Neural cell (in vitro differentiated cells): Measurements from ENCODE around the gene CEP85L. TPM values are rescaled to one million over a fixed set of nuclear protein-coding genes. Genes with fewer than 3 reads are reported as not detected.

Experiments used
- H2AFZ ChIP-seq: fragments of 200-600, 300-800 bp; sonication (generic), shearing (Covaris generic); 2 replicates; pipeline ENCODE4 v1.6.0; 2014; ENCODE audit warnings: low read depth, mild to moderate bottlenecking, antibody characterized with exemption, low read length, moderate library complexity
- H3F3A ChIP-seq: fragments of 200-600 bp; shearing (Covaris generic); 2 replicates; pipeline ENCODE4 v1.6.1; 2016; ENCODE audit warnings: mild to moderate bottlenecking, moderate library complexity, mixed read lengths, antibody characterized with exemption, low read length; ENCODE audit not compliant: insufficient read depth, poor library complexity, severe bottlenecking
- H3K27ac ChIP-seq: fragments of 200-600, 300-800 bp; sonication (generic), shearing (Covaris generic); 2 replicates; pipeline ENCODE4 v1.5.1; 2014; ENCODE audit warnings: mild to moderate bottlenecking, low read length, moderate library complexity
- H3K27me3 ChIP-seq: fragments of 300-800, 200-600 bp; sonication (generic), shearing (Covaris generic); 2 replicates; pipeline ENCODE4 v1.6.0; 2014; ENCODE audit warnings: mild to moderate bottlenecking, low read depth, low read length, moderate library complexity; ENCODE audit not compliant: insufficient read depth
- H3K36me3 ChIP-seq: fragments of 300-800, 200-600 bp; sonication (generic), shearing (Covaris generic); 2 replicates; pipeline ENCODE4 v1.5.1; 2014; ENCODE audit warnings: mild to moderate bottlenecking, antibody characterized with exemption, low read length, moderate library complexity; ENCODE audit not compliant: insufficient read depth
- H3K4me2 ChIP-seq: fragments of 300-800, 200-600 bp; sonication (generic), shearing (Covaris generic); 2 replicates; pipeline ENCODE4 v1.6.0; 2014; ENCODE audit warnings: mild to moderate bottlenecking, low read length
- H3K4me3 ChIP-seq: fragments of 300-800, 200-600 bp; sonication (generic), shearing (Covaris generic); 2 replicates; pipeline ENCODE4 v1.5.1; 2014; ENCODE audit warnings: mild to moderate bottlenecking, low read length, moderate library complexity
- H3K79me2 ChIP-seq: fragments of 200-600 bp; shearing (Covaris generic); replicated peaks from 2 replicates; pipeline ENCODE4 v1.6.0; 2014; ENCODE audit warnings: mild to moderate bottlenecking, low read length, moderate library complexity; ENCODE audit not compliant: insufficient read depth
- H3K9ac ChIP-seq: fragments of 300-800, 200-600 bp; sonication (generic), shearing (Covaris generic); 2 replicates; pipeline ENCODE4 v1.6.1; 2016; ENCODE audit warnings: mild to moderate bottlenecking, low read length, mixed read lengths
- H3K9me2 ChIP-seq: fragments of 200-600 bp; shearing (Covaris generic); 2 replicates; pipeline ENCODE4 v1.6.1; 2016; ENCODE audit warnings: mild to moderate bottlenecking, low read length, mixed read lengths; ENCODE audit not compliant: insufficient read depth
- H3K9me3 ChIP-seq: fragments of 200-600, 300-800 bp; sonication (generic), shearing (Covaris generic); 2 replicates; pipeline ENCODE4 v1.6.1; 2016; ENCODE audit warnings: mild to moderate bottlenecking, mixed run types, low read length, moderate library complexity, mixed read lengths
- H4K20me1 ChIP-seq: fragments of 200-600 bp; shearing (Covaris generic); 2 replicates; pipeline ENCODE4 v1.6.1; 2016; ENCODE audit warnings: mild to moderate bottlenecking, mixed run types; ENCODE audit not compliant: insufficient read depth
- EP300 ChIP-seq: fragments of 450-650 bp; conservative IDR thresholded peaks from 2 replicates; pipeline ENCODE4 v1.6.1; 2014; ENCODE audit warnings: antibody characterized with exemption, mild to moderate bottlenecking, moderate library complexity; ENCODE audit not compliant: poor library complexity, severe bottlenecking
- EZH2 ChIP-seq: fragments of 200-600, 300-800 bp; shearing (Covaris generic), sonication (generic); IDR thresholded peaks from 2 replicates; pipeline ENCODE4 v1.6.1; 2014; ENCODE audit warnings: antibody characterized with exemption, low read length, borderline replicate concordance, mild to moderate bottlenecking; ENCODE audit not compliant: insufficient read depth, poor library complexity, severe bottlenecking
- MXI1 ChIP-seq: fragments of 450-650 bp; conservative IDR thresholded peaks from 2 replicates; pipeline ENCODE4 v1.6.1; 2014; ENCODE audit warnings: antibody characterized with exemption, mild to moderate bottlenecking; ENCODE audit not compliant: poor library complexity, severe bottlenecking
- POLR2AphosphoS5 ChIP-seq: IDR thresholded peaks from 2 replicates; pipeline ENCODE4 v1.6.1; 2012
- RAD21 ChIP-seq: fragments of 450-650 bp; conservative IDR thresholded peaks from 2 replicates; pipeline ENCODE4 v1.6.1; 2014; ENCODE audit warnings: antibody characterized with exemption, mild to moderate bottlenecking, moderate library complexity
- SMC3 ChIP-seq: fragments of 450-650 bp; conservative IDR thresholded peaks from 2 replicates; pipeline ENCODE4 v1.6.1; 2014; ENCODE audit warnings: antibody characterized with exemption, mild to moderate bottlenecking, moderate library complexity; ENCODE audit not compliant: poor library complexity
- TAF1 ChIP-seq: IDR thresholded peaks from 2 replicates; pipeline ENCODE4 v1.6.1; 2012; ENCODE audit warnings: low read depth
- polyA plus RNA-seq: library from polyadenylated mRNA; depleted of rRNA; stranded (reverse); fragments of >200 nt; gene quantifications from 2 replicates; pipeline ENCODE4 v1.2.3, GENCODE V29; 2014
- TF ChIP-seq, protein P1 (sequence below): IDR thresholded peaks from 2 replicates; pipeline ENCODE4 v1.6.1; 2012; ENCODE audit warnings: borderline replicate concordance
- TF ChIP-seq, protein P2 (sequence below): fragments of 450-650 bp; IDR thresholded peaks from 2 replicates; pipeline ENCODE4 v1.5.1; 2014; ENCODE audit warnings: antibody characterized with exemption, mild to moderate bottlenecking, moderate library complexity; ENCODE audit not compliant: poor library complexity, severe bottlenecking

The CEP85L gene
- polyA plus RNA-seq, 1 donor from 2014 or later = 17.0 TPM

DNA sequence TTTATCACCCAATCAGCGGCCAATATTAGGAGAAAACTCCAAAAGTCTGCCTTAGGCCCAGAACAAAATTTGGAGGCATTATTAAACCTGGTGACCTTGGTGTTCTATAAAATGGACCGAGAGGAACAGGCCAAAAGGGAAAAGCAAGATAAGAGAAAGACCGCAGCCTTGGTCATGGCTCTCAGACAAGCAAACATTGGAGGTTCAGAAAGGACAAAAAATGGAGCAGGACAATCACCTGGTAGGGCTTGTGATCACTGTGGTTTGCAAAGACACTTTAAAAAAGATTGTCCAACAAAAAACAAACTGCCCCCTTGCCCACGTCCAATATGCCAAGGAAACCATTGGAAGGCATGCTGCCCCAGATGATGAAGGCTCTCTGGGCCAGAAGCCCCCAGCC, 31.2 kb downstream of the CEP85L start (continued):
- TF ChIP-seq, protein P1, sequence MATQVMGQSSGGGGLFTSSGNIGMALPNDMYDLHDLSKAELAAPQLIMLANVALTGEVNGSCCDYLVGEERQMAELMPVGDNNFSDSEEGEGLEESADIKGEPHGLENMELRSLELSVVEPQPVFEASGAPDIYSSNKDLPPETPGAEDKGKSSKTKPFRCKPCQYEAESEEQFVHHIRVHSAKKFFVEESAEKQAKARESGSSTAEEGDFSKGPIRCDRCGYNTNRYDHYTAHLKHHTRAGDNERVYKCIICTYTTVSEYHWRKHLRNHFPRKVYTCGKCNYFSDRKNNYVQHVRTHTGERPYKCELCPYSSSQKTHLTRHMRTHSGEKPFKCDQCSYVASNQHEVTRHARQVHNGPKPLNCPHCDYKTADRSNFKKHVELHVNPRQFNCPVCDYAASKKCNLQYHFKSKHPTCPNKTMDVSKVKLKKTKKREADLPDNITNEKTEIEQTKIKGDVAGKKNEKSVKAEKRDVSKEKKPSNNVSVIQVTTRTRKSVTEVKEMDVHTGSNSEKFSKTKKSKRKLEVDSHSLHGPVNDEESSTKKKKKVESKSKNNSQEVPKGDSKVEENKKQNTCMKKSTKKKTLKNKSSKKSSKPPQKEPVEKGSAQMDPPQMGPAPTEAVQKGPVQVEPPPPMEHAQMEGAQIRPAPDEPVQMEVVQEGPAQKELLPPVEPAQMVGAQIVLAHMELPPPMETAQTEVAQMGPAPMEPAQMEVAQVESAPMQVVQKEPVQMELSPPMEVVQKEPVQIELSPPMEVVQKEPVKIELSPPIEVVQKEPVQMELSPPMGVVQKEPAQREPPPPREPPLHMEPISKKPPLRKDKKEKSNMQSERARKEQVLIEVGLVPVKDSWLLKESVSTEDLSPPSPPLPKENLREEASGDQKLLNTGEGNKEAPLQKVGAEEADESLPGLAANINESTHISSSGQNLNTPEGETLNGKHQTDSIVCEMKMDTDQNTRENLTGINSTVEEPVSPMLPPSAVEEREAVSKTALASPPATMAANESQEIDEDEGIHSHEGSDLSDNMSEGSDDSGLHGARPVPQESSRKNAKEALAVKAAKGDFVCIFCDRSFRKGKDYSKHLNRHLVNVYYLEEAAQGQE = no peak

DNA sequence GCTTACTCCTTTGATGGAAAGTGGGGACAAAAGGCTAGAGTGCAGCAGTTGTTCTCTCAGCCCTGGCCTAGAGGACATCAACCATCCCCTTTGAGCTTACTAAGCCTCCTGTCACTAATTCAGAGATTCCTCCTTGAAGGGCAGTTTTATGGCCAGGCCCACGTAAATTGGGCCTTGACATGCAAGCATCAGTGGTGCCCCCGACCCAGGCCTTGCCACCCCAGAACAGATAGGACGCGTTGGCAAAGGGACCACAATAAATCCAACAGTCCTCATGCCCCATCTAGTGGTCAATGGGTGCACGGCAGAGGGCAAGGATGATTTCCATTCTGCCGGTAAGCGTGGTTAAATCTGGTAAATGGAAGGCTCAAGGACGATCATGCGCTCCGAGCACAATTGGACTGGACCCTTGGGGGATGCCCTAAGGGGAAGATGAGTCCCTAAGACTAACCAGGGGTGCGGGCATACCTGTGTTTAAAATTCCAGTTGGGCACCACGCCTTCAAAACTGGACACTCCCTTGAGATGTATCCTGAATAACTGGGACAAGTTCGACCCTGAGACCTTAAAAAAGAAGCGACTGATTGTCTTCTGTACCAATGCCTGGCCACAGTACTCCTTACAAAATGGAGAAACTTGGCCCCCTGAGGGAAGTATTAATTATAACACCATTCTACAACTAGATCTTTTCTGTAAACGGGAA, 32.6 kb downstream of the CEP85L start:
- no peak overlapping the region for H3K9ac ChIP-seq
- no peaks in the 10 kb centered on the region for H4K20me1 ChIP-seq
- H3K79me2 ChIP-seq = no peaks in the 10 kb centered on the region
- H3F3A ChIP-seq = no peaks in the 10 kb centered on the region
- peak; percentile 24 for TF ChIP-seq SMC3
- TF ChIP-seq EZH2 = no peak
- no peak for TF ChIP-seq POLR2AphosphoS5
- TF ChIP-seq, protein P2, sequence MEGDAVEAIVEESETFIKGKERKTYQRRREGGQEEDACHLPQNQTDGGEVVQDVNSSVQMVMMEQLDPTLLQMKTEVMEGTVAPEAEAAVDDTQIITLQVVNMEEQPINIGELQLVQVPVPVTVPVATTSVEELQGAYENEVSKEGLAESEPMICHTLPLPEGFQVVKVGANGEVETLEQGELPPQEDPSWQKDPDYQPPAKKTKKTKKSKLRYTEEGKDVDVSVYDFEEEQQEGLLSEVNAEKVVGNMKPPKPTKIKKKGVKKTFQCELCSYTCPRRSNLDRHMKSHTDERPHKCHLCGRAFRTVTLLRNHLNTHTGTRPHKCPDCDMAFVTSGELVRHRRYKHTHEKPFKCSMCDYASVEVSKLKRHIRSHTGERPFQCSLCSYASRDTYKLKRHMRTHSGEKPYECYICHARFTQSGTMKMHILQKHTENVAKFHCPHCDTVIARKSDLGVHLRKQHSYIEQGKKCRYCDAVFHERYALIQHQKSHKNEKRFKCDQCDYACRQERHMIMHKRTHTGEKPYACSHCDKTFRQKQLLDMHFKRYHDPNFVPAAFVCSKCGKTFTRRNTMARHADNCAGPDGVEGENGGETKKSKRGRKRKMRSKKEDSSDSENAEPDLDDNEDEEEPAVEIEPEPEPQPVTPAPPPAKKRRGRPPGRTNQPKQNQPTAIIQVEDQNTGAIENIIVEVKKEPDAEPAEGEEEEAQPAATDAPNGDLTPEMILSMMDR = peak; percentile 47
- peaks cover 5% of the 10 kb centered on the region for H3K9me3 ChIP-seq
- H3K4me2 ChIP-seq = no peak overlapping the region
- no peaks in the 10 kb centered on the region for H3K36me3 ChIP-seq
- no peak overlapping the region for H2AFZ ChIP-seq
- no peaks in the 10 kb centered on the region for H3K27me3 ChIP-seq
- no peak overlapping the region for H3K27ac ChIP-seq
- H3K9me2 ChIP-seq = no peaks in the 10 kb centered on the region
- H3K4me3 ChIP-seq = no peak overlapping the region

DNA sequence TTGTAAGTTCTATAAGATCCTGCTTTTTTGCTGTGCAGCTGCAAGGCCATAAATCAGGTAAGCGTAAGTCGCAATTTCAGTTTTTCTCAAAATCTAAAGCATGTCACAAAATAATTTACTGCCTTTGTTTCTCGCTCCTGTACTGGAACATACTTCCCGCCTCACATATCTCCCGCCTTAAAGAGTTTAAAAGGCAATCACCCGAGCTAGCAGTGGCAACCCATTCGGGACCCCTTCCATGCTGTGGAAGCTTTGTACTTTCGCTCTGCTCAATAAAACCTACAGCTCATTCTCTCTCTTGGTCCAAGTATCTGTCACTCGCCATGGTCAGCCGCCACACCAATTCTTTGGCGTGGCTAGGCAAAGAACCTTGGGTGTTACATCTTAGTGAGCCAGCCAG, 34.0 kb downstream of the CEP85L start:
- Histone ChIP-seq H3K9ac (no peak overlapping the region), H3K4me2 (no peak overlapping the region), H3K9me3 (peaks cover 5% of the 10 kb centered on the region), H3F3A (no peaks in the 10 kb centered on the region), H3K4me3 (no peak overlapping the region), H4K20me1 (no peaks in the 10 kb centered on the region), H3K79me2 (no peaks in the 10 kb centered on the region), H3K9me2 (no peaks in the 10 kb centered on the region), H3K36me3 (no peaks in the 10 kb centered on the region), H3K27ac (no peak overlapping the region), H3K27me3 (no peaks in the 10 kb centered on the region), H2AFZ (no peak overlapping the region)
- TF ChIP-seq, protein P1 = no peak
- TF ChIP-seq SMC3 = no peak
- TF ChIP-seq POLR2AphosphoS5 = no peak
- TF ChIP-seq, protein P2 = no peak
- TF ChIP-seq TAF1 = no peak
- TF ChIP-seq EP300 = no peak
- no peak for TF ChIP-seq EZH2
- TF ChIP-seq RAD21 = no peak
- TF ChIP-seq MXI1 = no peak
